Neural cell (in vitro differentiated cells): ENCODE measurements around the gene ISG15. TPM values are rescaled to one million over a fixed set of nuclear protein-coding genes. Genes with fewer than 3 reads are reported as not detected.
"Not testable (repeated sequence)": the region's sequence is repeated elsewhere in the genome, so short reads cannot be mapped to it uniquely, and the experiment has no call there.

ENCODE experiments used
- H2AFZ ChIP-seq: fragments of 200-600, 300-800 bp; sonication (generic), shearing (Covaris generic); 2 replicates; pipeline ENCODE4 v1.6.0; 2014; ENCODE audit warnings: low read depth, mild to moderate bottlenecking, antibody characterized with exemption, low read length, moderate library complexity
- H3F3A ChIP-seq: fragments of 200-600 bp; shearing (Covaris generic); 2 replicates; pipeline ENCODE4 v1.6.1; 2016; ENCODE audit warnings: mild to moderate bottlenecking, moderate library complexity, mixed read lengths, antibody characterized with exemption, low read length; ENCODE audit not compliant: insufficient read depth, poor library complexity, severe bottlenecking
- H3K27ac ChIP-seq: fragments of 200-600, 300-800 bp; sonication (generic), shearing (Covaris generic); 2 replicates; pipeline ENCODE4 v1.5.1; 2014; ENCODE audit warnings: mild to moderate bottlenecking, low read length, moderate library complexity
- H3K27me3 ChIP-seq: fragments of 300-800, 200-600 bp; sonication (generic), shearing (Covaris generic); 2 replicates; pipeline ENCODE4 v1.6.0; 2014; ENCODE audit warnings: mild to moderate bottlenecking, low read depth, low read length, moderate library complexity; ENCODE audit not compliant: insufficient read depth
- H3K36me3 ChIP-seq: fragments of 300-800, 200-600 bp; sonication (generic), shearing (Covaris generic); 2 replicates; pipeline ENCODE4 v1.5.1; 2014; ENCODE audit warnings: mild to moderate bottlenecking, antibody characterized with exemption, low read length, moderate library complexity; ENCODE audit not compliant: insufficient read depth
- H3K4me2 ChIP-seq: fragments of 300-800, 200-600 bp; sonication (generic), shearing (Covaris generic); 2 replicates; pipeline ENCODE4 v1.6.0; 2014; ENCODE audit warnings: mild to moderate bottlenecking, low read length
- H3K4me3 ChIP-seq: fragments of 300-800, 200-600 bp; sonication (generic), shearing (Covaris generic); 2 replicates; pipeline ENCODE4 v1.5.1; 2014; ENCODE audit warnings: mild to moderate bottlenecking, low read length, moderate library complexity
- H3K79me2 ChIP-seq: fragments of 200-600 bp; shearing (Covaris generic); replicated peaks from 2 replicates; pipeline ENCODE4 v1.6.0; 2014; ENCODE audit warnings: mild to moderate bottlenecking, low read length, moderate library complexity; ENCODE audit not compliant: insufficient read depth
- H3K9ac ChIP-seq: fragments of 300-800, 200-600 bp; sonication (generic), shearing (Covaris generic); 2 replicates; pipeline ENCODE4 v1.6.1; 2016; ENCODE audit warnings: mild to moderate bottlenecking, low read length, mixed read lengths
- H3K9me2 ChIP-seq: fragments of 200-600 bp; shearing (Covaris generic); 2 replicates; pipeline ENCODE4 v1.6.1; 2016; ENCODE audit warnings: mild to moderate bottlenecking, low read length, mixed read lengths; ENCODE audit not compliant: insufficient read depth
- H3K9me3 ChIP-seq: fragments of 200-600, 300-800 bp; sonication (generic), shearing (Covaris generic); 2 replicates; pipeline ENCODE4 v1.6.1; 2016; ENCODE audit warnings: mild to moderate bottlenecking, mixed run types, low read length, moderate library complexity, mixed read lengths
- H4K20me1 ChIP-seq: fragments of 200-600 bp; shearing (Covaris generic); 2 replicates; pipeline ENCODE4 v1.6.1; 2016; ENCODE audit warnings: mild to moderate bottlenecking, mixed run types; ENCODE audit not compliant: insufficient read depth
- EP300 ChIP-seq: fragments of 450-650 bp; conservative IDR thresholded peaks from 2 replicates; pipeline ENCODE4 v1.6.1; 2014; ENCODE audit warnings: antibody characterized with exemption, mild to moderate bottlenecking, moderate library complexity; ENCODE audit not compliant: poor library complexity, severe bottlenecking
- REST ChIP-seq: IDR thresholded peaks from 2 replicates; pipeline ENCODE4 v1.6.1; 2012; ENCODE audit warnings: borderline replicate concordance
- SMC3 ChIP-seq: fragments of 450-650 bp; conservative IDR thresholded peaks from 2 replicates; pipeline ENCODE4 v1.6.1; 2014; ENCODE audit warnings: antibody characterized with exemption, mild to moderate bottlenecking, moderate library complexity; ENCODE audit not compliant: poor library complexity
- polyA plus RNA-seq: library from polyadenylated mRNA; depleted of rRNA; stranded (reverse); fragments of >200 nt; gene quantifications from 2 replicates; pipeline ENCODE4 v1.2.3, GENCODE V29; 2014
- TF ChIP-seq, protein P1 (sequence below): fragments of 450-650 bp; IDR thresholded peaks from 2 replicates; pipeline ENCODE4 v1.5.1; 2014; ENCODE audit warnings: antibody characterized with exemption, mild to moderate bottlenecking, moderate library complexity; ENCODE audit not compliant: poor library complexity, severe bottlenecking

ISG15 gene
- polyA plus RNA-seq, 1 donor from 2014 or later: 8.0 TPM

DNA sequence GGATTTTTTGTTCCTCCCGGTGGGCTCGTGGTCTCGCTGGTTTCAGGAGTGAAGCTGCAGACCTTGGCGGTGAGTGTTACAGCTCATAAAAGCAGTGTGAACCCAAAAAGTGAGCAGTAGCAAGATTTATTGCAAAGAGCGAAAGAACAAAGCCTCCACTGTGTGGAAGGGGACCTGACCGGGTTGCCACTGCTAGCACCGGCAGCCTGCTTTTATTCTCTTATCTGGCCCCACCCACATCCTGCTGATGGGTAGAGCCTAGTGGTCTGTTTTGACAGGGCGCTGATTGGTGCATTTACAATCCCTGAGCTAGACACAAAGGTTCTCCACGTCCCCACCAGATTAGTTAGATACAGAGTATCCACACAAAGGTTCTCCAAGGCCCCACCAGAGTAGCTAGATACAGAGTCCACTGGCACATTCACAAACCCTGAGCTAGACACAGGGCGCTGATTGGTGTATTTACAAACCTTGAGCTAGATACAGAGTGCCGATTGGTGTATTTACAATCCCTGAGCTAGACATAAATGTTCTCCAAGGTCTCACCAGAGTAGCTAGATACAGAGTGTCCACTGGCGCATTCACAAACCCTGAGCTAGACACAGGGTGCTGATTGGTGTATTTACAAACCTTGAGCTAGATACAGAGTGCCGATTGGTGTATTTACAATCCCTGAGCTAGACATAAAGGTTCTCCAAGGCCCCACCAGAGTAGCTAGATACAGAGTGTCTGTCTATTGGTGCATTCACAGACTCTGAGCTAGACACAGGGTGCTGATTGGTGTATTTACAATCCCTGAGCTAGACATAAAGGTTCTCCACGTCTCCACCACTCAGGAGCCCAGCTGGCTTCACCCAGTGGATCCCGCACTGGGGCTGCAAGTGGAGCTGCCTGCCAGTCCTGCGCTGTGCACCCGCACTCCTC, 4.4 kb downstream of the ISG15 start:
- H3F3A ChIP-seq, H3K36me3 ChIP-seq, H3K27ac ChIP-seq, H3K27me3 ChIP-seq, H3K79me2 ChIP-seq, H3K4me3 ChIP-seq, H4K20me1 ChIP-seq, H3K4me2 ChIP-seq, H3K9me2 ChIP-seq, H2AFZ ChIP-seq, H3K9me3 ChIP-seq, H3K9ac ChIP-seq: not testable (repeated sequence)

DNA sequence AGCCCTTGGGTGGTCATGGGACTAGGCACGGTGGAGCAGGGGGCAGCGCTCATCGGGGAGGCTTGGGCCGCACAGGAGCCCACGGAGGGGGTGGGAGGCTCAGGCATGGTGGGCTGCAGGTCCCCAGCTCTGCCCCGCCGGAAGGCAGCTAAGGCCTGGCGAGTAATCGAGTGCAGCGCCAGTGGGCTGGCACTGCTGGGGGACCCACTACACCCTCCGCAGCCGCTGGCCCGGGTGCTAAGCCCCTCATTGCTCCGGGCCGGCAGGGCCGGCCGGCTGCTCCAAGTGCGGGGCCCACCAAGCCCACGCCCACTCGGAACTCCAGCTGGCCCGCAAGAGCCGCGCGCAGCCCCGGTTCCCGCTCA, 5.0 kb downstream of the ISG15 start:
- H3K4me2 ChIP-seq, H3K4me3 ChIP-seq, H3K9me3 ChIP-seq, H3K9ac ChIP-seq, H3K79me2 ChIP-seq, H4K20me1 ChIP-seq, H3K27ac ChIP-seq, H3F3A ChIP-seq, H2AFZ ChIP-seq, H3K9me2 ChIP-seq, H3K27me3 ChIP-seq, H3K36me3 ChIP-seq: not testable (repeated sequence)

- H3K79me2 ChIP-seq: peaks cover 4% of the 10 kb centered on the region
- no peaks in the 10 kb centered on the region for H3K9me3 ChIP-seq
- no peaks in the 10 kb centered on the region for H3F3A ChIP-seq
- no peak overlapping the region for H2AFZ ChIP-seq
- no peaks in the 10 kb centered on the region for H3K36me3 ChIP-seq
- no peaks in the 10 kb centered on the region for H4K20me1 ChIP-seq
- peak overlapping the region; percentile 50 for H3K4me3 ChIP-seq
- H3K27me3 ChIP-seq: no peaks in the 10 kb centered on the region
- H3K9me2 ChIP-seq: no peaks in the 10 kb centered on the region
- H3K4me2 ChIP-seq: no peak overlapping the region
- TF ChIP-seq EP300: no peak
- TF ChIP-seq REST: no peak
- TF ChIP-seq SMC3: peak; percentile 33
- TF ChIP-seq, protein P1, sequence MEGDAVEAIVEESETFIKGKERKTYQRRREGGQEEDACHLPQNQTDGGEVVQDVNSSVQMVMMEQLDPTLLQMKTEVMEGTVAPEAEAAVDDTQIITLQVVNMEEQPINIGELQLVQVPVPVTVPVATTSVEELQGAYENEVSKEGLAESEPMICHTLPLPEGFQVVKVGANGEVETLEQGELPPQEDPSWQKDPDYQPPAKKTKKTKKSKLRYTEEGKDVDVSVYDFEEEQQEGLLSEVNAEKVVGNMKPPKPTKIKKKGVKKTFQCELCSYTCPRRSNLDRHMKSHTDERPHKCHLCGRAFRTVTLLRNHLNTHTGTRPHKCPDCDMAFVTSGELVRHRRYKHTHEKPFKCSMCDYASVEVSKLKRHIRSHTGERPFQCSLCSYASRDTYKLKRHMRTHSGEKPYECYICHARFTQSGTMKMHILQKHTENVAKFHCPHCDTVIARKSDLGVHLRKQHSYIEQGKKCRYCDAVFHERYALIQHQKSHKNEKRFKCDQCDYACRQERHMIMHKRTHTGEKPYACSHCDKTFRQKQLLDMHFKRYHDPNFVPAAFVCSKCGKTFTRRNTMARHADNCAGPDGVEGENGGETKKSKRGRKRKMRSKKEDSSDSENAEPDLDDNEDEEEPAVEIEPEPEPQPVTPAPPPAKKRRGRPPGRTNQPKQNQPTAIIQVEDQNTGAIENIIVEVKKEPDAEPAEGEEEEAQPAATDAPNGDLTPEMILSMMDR: peak; percentile 68
- no peak overlapping the region for H3K27ac ChIP-seq
- peak overlapping the region; percentile 63 for H3K9ac ChIP-seq
Measured at GRCh38 chr1:1019122-1019999, 6.1 kb downstream of the ISG15 start.
